Prostate gland (tissue), 2 donors: ENCODE results near the gene S1PR4.

Experiments
- CTCF ChIP-seq, 4 experiments: fragments of 200-600 bp in 2 of 4; fragments of 450-650 bp in 2 of 4; sonication (generic) in 2 of 4; IDR thresholded peaks; 1 replicate in 3 of 4; 2 replicates in 1 of 4; pipeline ENCODE4 v1.5.1; 2016 to 2019; ENCODE audit warnings: antibody characterized with exemption in 4 of 4, mild to moderate bottlenecking in 2 of 4, moderate library complexity in 2 of 4
- POLR2A ChIP-seq: fragments of 450-650 bp; IDR thresholded peaks from one replicate; pipeline ENCODE4 v1.6.1; 2016; ENCODE audit warnings: antibody characterized with exemption, mild to moderate bottlenecking
- POLR2AphosphoS5 ChIP-seq: sonication (generic); formaldehyde crosslinking; IDR thresholded peaks from one replicate; pipeline ENCODE4 v1.6.1; 2017; ENCODE audit warnings: antibody characterized with exemption

DNA sequence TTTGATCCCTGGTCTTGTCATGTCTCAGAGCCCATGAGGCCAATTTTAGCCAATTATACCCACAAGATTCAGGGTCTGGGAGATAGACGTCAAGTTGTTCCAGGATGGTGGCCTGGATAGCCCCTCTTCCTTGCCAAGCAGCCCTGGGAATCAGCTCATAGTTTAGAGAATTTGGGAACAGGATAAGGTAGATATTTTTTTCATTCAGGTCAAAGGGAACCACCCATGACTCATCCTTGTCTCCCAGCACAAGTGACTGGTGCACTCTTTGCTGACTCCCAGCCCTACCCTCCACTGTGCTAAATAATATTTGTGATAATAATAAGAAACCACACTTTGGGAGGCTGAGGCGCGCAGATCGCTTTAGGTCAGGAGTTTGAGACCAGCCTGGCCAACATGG lies 17.1 kb upstream of the S1PR4 start:
- TF ChIP-seq CTCF (IDR thresholded peaks at IDR 0.05) (no peak), POLR2AphosphoS5 (no peak), POLR2A (no peak)
